ENCODE measurements around the gene YY1. TPM values are rescaled to one million over a fixed set of nuclear protein-coding genes. Genes with fewer than 3 reads are reported as not detected.

The YY1 gene
- total RNA-seq, 5 donors from 2014 or later (not counting 1 experiment from before 2014, with no cell fraction given), result 67.5 to 86.5 (median 74.2) TPM

GRCh38 chr14:100219126-100219785 is 19.7 kb upstream of the YY1 start:
- WGBS (ENCODE audit: insufficient coverage), result 100% methylated on average over 2 of the region's 4 CpGs
- H3K36me3 ChIP-seq (ENCODE audit: control insufficient read depth in 2 of 2, extremely low read depth in 1 of 2, insufficient read depth in 1 of 2, low read length in 1 of 2), result no peaks in the 10 kb centered on the region
- peaks cover 23 to 54% of the 10 kb centered on the region in 2 experiments for H3K4me1 ChIP-seq (ENCODE audit: control insufficient read depth in 1 of 2, extremely low read depth in 1 of 2, insufficient read depth in 2 of 2, low read length in 2 of 2)
- H3K4me3 Mint-ChIP-seq, result no peak overlapping the region
- ATAC-seq (replicated peaks in 1 of 4) (no peak), DNase-seq (no peak)
- H3K4me3 ChIP-seq (ENCODE audit: control insufficient read depth in 1 of 2, extremely low read depth in 1 of 2, low read length in 1 of 2), result no peak overlapping the region
- H3K9me3 ChIP-seq, result no peaks in the 10 kb centered on the region
- POLR2A ChIA-PET, result interaction anchor here in 1 of 2 donors (0.6 to 0.7 kb wide), 2 partner anchors 18 to 57 kb away, joined by 3 to 9 read pairs; no protein-coding TSS in a partner anchor
- no peak overlapping the region for H3K27ac ChIP-seq (ENCODE audit: low read length)
- H3K9me3 Mint-ChIP-seq, result no peaks in the 10 kb centered on the region
- peaks cover 15 to 29% (median 17%) of the 10 kb centered on the region in 3 donors for H3K4me1 Mint-ChIP-seq
- CTCF ChIA-PET, result interaction anchor here in 1 of 2 donors (0.6 to 1.0 kb wide), 2 partner anchors 22 to 224 kb away, joined by 3 read pairs; no protein-coding TSS in a partner anchor
- no peaks in the 10 kb centered on the region for H3K27me3 Mint-ChIP-seq
- peak overlapping the region; percentile 51 to 75 for H3K27ac Mint-ChIP-seq
- no peaks in the 10 kb centered on the region for H3K36me3 Mint-ChIP-seq
- H3K27me3 ChIP-seq (replicated peaks in 1 of 2; ENCODE audit: control insufficient read depth in 2 of 2, extremely low read depth in 1 of 2, insufficient read depth in 2 of 2, low read length in 1 of 2), result no peaks in the 10 kb centered on the region

DNA sequence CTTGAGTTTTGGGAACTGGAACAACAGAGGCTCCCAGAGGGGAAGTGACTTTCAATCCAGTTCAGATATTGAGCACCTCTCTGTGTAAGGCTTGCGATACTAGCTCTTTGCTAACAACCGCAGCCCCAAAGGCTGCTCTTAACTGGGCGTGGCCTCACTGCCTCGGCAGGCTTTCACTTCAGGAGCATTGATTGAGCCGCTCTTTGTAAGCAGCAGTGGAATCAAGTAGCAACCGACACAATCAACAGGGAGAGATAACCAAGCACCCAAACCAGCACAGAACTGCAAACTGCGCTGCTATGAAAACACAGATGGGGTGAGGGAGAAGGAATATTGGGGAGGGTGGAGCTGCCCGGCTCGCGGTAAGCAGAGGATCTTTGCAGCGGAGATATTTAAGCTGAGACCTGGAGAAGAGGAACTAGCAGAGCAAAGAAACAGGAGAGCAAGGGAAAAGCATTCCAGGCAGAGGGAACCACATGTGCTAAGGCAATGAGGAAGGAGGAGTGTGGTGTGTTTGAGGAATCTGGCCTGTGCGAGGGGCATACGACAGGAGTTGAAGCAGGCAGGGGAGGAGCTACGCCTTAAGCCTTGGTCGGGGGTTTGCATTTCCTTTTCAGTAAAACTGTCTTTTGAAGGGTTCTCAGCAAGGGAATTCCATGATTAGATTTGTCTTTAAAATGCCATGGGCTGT is 17.3 kb upstream of the YY1 start:
- H3K4me3 Mint-ChIP-seq, result no peak overlapping the region

GRCh38 chr14:100222224-100223093 is 16.5 kb upstream of the YY1 start:
- 23% methylated on average over 10 of the region's 14 CpGs for WGBS (ENCODE audit: insufficient coverage)
- Histone ChIP-seq H3K27ac (ENCODE audit: low read length) (peak overlapping the region; percentile 71), H3K36me3 (ENCODE audit: control insufficient read depth in 2 of 2, extremely low read depth in 1 of 2, insufficient read depth in 1 of 2, low read length in 1 of 2) (no peaks in the 10 kb centered on the region), H3K4me3 (ENCODE audit: control insufficient read depth in 1 of 2, extremely low read depth in 1 of 2, low read length in 1 of 2) (peak overlapping the region; percentile 66 to 86), H3K9me3 (no peaks in the 10 kb centered on the region), H3K4me1 (ENCODE audit: control insufficient read depth in 1 of 2, extremely low read depth in 1 of 2, insufficient read depth in 2 of 2, low read length in 2 of 2) (peaks cover 32 to 51% of the 10 kb centered on the region in 2 experiments), H3K27me3 (replicated peaks in 1 of 2; ENCODE audit: control insufficient read depth in 2 of 2, extremely low read depth in 1 of 2, insufficient read depth in 2 of 2, low read length in 1 of 2) (no peaks in the 10 kb centered on the region)
- DNase-seq (peak in 1 of 35 experiments; percentile 30), ATAC-seq (replicated peaks in 1 of 4) (no peak)
- no peaks in the 10 kb centered on the region for H3K9me3 Mint-ChIP-seq
- H3K27me3 Mint-ChIP-seq, result no peaks in the 10 kb centered on the region
- H3K4me3 Mint-ChIP-seq, result no peak overlapping the region
- ChIA-PET POLR2A (interaction anchor here (0.5 to 1.5 kb wide), 6 partner anchors 10 to 741 kb away, joined by 3 to 8 read pairs (median 4); partner anchors contain the start of gene CCNK (in 1 of the 2)), CTCF (interaction anchor here (0.9 to 3.1 kb wide), 5 partner anchors 10 to 31 kb away, joined by 3 to 18 read pairs (median 11); no protein-coding TSS in a partner anchor)
- H3K36me3 Mint-ChIP-seq, result no peaks in the 10 kb centered on the region
- no peak overlapping the region for H3K27ac Mint-ChIP-seq
- H3K4me1 Mint-ChIP-seq, result peaks cover 7 to 23% (median 10%) of the 10 kb centered on the region in 3 donors

More for the DNA sequence above, 17.3 kb upstream of the YY1 start:
- no peaks in the 10 kb centered on the region for H3K9me3 Mint-ChIP-seq
- Histone ChIP-seq H3K4me1 (ENCODE audit: control insufficient read depth in 1 of 2, extremely low read depth in 1 of 2, insufficient read depth in 2 of 2, low read length in 2 of 2) (peaks cover 32 to 51% of the 10 kb centered on the region in 2 experiments), H3K27ac (ENCODE audit: low read length) (peak overlapping the region; percentile 71), H3K4me3 (ENCODE audit: control insufficient read depth in 1 of 2, extremely low read depth in 1 of 2, low read length in 1 of 2) (peak overlapping the region; percentile 66 to 86), H3K27me3 (replicated peaks in 1 of 2; ENCODE audit: control insufficient read depth in 2 of 2, extremely low read depth in 1 of 2, insufficient read depth in 2 of 2, low read length in 1 of 2) (no peaks in the 10 kb centered on the region), H3K36me3 (ENCODE audit: control insufficient read depth in 2 of 2, extremely low read depth in 1 of 2, insufficient read depth in 1 of 2, low read length in 1 of 2) (no peaks in the 10 kb centered on the region), H3K9me3 (no peaks in the 10 kb centered on the region)
- H3K36me3 Mint-ChIP-seq, result no peaks in the 10 kb centered on the region
- H3K27ac Mint-ChIP-seq, result no peak overlapping the region
- H3K27me3 Mint-ChIP-seq, result no peaks in the 10 kb centered on the region
- POLR2A ChIA-PET, result interaction anchor here (0.5 to 1.5 kb wide), 9 partner anchors 9 to 741 kb away, joined by 3 to 9 read pairs (median 3); partner anchors contain the start of gene CCNK (in 1 of the 2)
- CTCF ChIA-PET, result interaction anchor here in 1 of 2 donors (0.8 to 3.1 kb wide), 7 partner anchors 11 to 190 kb away, joined by 3 to 18 read pairs (median 10); no protein-coding TSS in a partner anchor
- 1% methylated on average over 13 of the region's 15 CpGs for WGBS (ENCODE audit: insufficient coverage)
- ATAC-seq (replicated peaks in 1 of 4) (peak; percentile 91 to 95 (median 92)), DNase-seq (peak; percentile 39 to 83 (median 65))
- peaks cover 7 to 23% (median 8%) of the 10 kb centered on the region in 3 donors for H3K4me1 Mint-ChIP-seq

- POLR2A ChIA-PET, result interaction anchor here (0.5 to 1.2 kb wide), 7 partner anchors 9 to 159 kb away, joined by 3 to 8 read pairs (median 3); no protein-coding TSS in a partner anchor
- H3K27ac Mint-ChIP-seq, result no peak overlapping the region
- Histone ChIP-seq H3K27ac (ENCODE audit: low read length) (peak overlapping the region; percentile 71), H3K4me3 (ENCODE audit: control insufficient read depth in 1 of 2, extremely low read depth in 1 of 2, low read length in 1 of 2) (peak overlapping the region; percentile 66 to 86), H3K4me1 (ENCODE audit: control insufficient read depth in 1 of 2, extremely low read depth in 1 of 2, insufficient read depth in 2 of 2, low read length in 2 of 2) (peaks cover 32 to 51% of the 10 kb centered on the region in 2 experiments), H3K27me3 (replicated peaks in 1 of 2; ENCODE audit: control insufficient read depth in 2 of 2, extremely low read depth in 1 of 2, insufficient read depth in 2 of 2, low read length in 1 of 2) (no peaks in the 10 kb centered on the region), H3K36me3 (ENCODE audit: control insufficient read depth in 2 of 2, extremely low read depth in 1 of 2, insufficient read depth in 1 of 2, low read length in 1 of 2) (peaks cover 0 to 3% of the 10 kb centered on the region in 2 donors), H3K9me3 (no peaks in the 10 kb centered on the region)
- no peaks in the 10 kb centered on the region for H3K27me3 Mint-ChIP-seq
- no peaks in the 10 kb centered on the region for H3K36me3 Mint-ChIP-seq
- ATAC-seq (replicated peaks in 1 of 4) (peak; percentile 11 to 34 (median 18)), DNase-seq (peak in 1 of 35 experiments; percentile 32)
- CTCF ChIA-PET, result interaction anchor here (0.6 to 3.1 kb wide), 13 partner anchors 9 to 428 kb away, joined by 3 to 18 read pairs (median 4); no protein-coding TSS in a partner anchor
- H3K4me1 Mint-ChIP-seq, result peaks cover 7 to 28% (median 10%) of the 10 kb centered on the region in 3 donors
- H3K9me3 Mint-ChIP-seq, result no peaks in the 10 kb centered on the region
- no peak overlapping the region for H3K4me3 Mint-ChIP-seq
- WGBS (ENCODE audit: insufficient coverage), result 49% methylated on average over 9 of the region's 12 CpGs
Observed at GRCh38 chr14:100223332-100224201, 15.4 kb upstream of the YY1 start.

DNA sequence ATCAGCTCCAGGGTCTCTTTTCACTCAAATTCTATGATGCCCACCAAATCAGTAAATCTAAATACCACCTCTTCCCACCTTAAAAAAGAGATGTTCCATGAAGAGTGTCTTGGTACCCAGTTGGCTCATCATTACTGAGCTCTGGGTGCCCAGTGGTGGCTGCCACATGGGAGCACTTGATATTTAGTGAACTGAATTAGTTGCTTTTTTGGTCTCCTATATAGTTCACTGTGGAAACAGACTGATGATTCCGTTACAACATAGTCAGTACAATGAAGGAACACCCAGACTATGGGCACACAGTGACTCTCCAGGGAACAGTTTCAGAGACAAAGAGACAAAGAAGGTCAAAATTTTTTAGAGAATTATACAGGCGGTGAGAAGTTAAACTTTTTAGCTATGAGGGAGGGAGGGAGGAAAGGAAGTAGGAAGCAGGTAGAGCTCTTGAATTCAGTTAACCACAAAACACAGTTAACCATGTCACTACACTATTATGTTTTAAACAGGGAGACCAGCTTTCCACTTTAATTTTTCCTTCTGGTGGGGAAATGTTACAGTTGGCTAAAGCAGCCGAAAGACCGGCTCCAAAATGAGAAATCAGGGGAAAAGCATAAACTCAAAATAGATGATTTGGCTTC is 14.6 kb upstream of the YY1 start:
- H3K9me3 ChIP-seq, result no peaks in the 10 kb centered on the region
- peak overlapping the region; percentile 71 for H3K27ac ChIP-seq (ENCODE audit: low read length)
- peaks cover 33 to 51% of the 10 kb centered on the region in 2 experiments for H3K4me1 ChIP-seq (ENCODE audit: control insufficient read depth in 1 of 2, extremely low read depth in 1 of 2, insufficient read depth in 2 of 2, low read length in 2 of 2)
- peak overlapping the region; percentile 22 to 86 for H3K4me3 ChIP-seq (ENCODE audit: control insufficient read depth in 1 of 2, extremely low read depth in 1 of 2, low read length in 1 of 2)
- Mint-ChIP-seq H3K4me1 (peaks cover 11 to 36% (median 15%) of the 10 kb centered on the region in 3 donors), H3K4me3 (no peak overlapping the region), H3K27me3 (no peaks in the 10 kb centered on the region), H3K27ac (no peak overlapping the region), H3K9me3 (no peaks in the 10 kb centered on the region), H3K36me3 (no peaks in the 10 kb centered on the region)
- DNase-seq, result peak in 1 of 35 experiments; percentile 36
- H3K27me3 ChIP-seq (replicated peaks in 1 of 2; ENCODE audit: control insufficient read depth in 2 of 2, extremely low read depth in 1 of 2, insufficient read depth in 2 of 2, low read length in 1 of 2), result no peaks in the 10 kb centered on the region
- peak in 3 of 4 experiments; percentile 26 to 41 (median 37) for ATAC-seq (replicated peaks in 1 of 4)
- H3K36me3 ChIP-seq (ENCODE audit: control insufficient read depth in 2 of 2, extremely low read depth in 1 of 2, insufficient read depth in 1 of 2, low read length in 1 of 2), result peaks cover 0 to 3% of the 10 kb centered on the region in 2 donors
- WGBS (ENCODE audit: insufficient coverage), result no CpG with 5 or more reads among the region's 4 CpGs
- POLR2A ChIA-PET, result interaction anchor here (0.5 to 1.2 kb wide), 6 partner anchors 10 to 159 kb away, joined by 3 to 10 read pairs (median 4); no protein-coding TSS in a partner anchor
- CTCF ChIA-PET, result interaction anchor here in 1 of 2 donors (0.6 to 1.5 kb wide), 10 partner anchors 9 to 429 kb away, joined by 3 to 10 read pairs (median 4); no protein-coding TSS in a partner anchor
